MV-4-11 (cell line): Measurements from ENCODE around the gene EIF3K.

Source experiments
- DNase-seq: peaks from one replicate; lab custom pipeline; 2025; lab: John Stamatoyannopoulos, UW

EIF3K gene

DNA sequence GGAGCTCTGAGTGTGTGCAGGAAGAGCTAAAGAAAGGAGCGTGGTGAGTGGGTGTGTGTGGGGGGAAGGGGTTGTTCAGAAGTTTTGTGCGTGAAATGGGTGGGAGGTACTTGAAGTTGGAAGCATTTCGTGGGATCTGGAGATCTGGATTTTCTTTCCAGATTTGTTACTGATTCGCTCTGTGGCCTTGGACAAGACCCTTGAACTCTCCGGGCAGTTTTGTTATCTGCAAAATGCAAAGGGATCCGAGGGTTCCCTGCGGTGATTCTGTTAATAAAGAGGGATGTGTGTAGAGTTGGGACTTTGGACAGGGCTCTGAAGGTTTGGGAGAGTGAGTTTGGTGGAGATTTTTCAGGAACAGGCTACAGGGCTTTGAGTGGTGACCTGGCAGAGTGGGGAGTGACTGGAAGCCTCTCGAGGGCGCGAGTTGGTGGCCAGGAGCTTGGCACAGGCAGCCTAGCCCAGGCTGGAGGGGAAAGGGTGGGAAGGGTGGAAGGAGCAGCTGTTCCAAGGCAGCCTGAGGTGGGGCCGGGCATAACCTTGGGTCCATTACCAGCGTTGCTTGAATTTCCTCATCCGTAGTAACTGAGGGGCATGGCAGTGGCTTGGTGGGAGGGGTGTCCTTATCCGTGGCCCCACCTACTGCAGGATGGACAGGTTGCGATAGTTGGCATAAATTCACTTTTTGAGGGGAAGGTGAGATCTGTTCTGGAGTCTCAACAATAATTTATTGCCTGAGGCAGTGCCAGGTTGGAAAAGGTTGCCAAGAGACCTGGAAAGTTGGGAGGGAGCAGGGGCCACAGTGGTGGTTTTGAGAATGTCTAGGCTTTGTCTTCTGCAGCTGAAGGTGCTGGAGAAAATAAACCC, 30.6 kb downstream of the EIF3K start:
- no peak for DNase-seq

DNA sequence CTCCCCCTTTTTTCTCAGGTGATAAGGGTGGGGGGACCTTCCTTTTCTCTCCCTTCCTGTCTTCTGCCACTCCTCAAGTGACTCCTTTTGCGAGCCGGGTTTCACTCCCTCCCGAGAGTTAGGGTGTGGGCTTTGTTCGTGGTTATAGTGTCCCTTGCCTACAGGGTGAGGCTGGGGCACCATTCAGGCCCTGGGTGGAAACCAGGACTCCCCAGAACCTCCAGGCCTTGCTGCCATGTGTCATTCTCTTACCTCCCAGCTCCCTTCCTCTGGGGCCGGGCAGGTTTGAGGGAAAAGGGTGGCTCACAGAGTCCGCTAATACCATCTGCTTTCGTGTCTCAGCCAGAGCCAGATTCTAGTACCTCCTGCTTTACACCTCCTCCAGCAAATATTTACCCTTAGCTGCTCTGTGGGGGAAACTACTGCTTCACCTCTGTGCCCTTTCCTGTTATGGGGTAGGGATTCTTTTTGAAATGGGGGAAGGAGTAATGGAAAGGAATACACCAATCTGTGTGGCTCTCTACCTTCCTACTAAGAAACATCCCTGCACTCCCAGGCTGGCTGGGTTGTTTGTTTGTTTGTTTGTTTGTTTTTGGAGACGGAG, 31.3 kb downstream of the EIF3K start:
- DNase-seq: no peak

DNA sequence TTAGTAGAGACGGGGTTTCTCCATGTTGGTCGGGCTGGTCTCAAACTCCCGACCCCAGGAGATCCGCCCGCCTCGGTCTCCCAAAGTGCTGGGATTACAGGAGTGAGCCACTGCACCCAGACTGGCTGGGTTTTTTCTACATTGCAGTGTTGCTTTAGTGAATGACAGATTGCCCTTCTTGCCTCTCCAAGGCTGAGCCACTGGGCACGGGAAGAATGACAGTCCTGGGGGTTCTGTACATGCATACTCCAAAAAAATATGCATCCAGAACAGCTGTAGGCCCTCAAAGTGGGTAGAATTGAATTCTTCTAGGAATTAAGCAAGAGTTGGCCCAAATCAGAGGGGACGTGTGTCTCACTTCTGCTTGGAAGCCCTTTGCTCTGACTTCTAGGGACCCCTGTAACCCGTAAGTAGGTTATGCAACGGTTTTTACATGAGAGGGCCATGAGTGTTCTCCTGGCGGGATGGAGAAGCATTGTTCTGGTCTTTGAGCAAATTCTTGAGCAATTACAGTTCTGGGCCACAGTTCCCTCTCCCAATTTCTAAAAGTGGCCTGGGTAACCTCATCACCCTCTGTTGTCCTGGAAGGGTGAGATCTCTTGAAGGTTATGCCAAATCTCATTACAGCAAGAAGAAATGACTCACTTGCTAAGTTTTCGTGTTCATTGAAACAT, 32.1 kb downstream of the EIF3K start:
- DNase-seq: peak; percentile 99

DNA sequence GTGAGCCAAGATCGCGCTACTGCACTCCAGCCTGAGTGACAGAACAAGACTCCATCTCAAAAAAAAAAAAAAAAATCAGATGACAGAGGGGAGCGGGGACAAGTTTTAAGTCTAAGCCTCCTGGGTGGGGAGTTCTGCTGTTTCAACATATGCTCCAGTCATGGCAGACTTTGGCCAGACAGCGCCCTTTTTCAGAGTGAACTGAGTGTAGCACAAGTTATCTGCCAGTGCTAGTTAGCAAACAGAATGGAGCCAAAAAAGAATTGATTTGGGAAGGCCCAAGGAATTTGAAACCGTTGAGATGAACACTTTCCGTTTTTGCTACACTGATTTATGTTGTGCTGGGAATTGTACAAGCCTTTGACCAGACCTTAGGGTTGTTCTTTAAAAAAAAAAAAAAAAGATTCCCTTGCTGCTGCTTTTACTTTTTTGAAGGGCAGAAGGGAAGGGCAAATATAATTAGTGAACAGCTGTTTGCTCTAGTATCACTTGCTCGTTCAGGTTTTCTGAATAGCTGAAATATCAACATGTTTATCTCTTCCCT, 34.1 kb downstream of the EIF3K start:
- DNase-seq: peak; percentile 60

- DNase-seq: no peak
Observed at GRCh38 chr19:38654628-38655055, 35.7 kb downstream of the EIF3K start.

GRCh38 chr19:38655148-38655824, 36.3 kb downstream of the EIF3K start:
- DNase-seq: peak; percentile 78

GRCh38 chr19:38656171-38656981, 37.4 kb downstream of the EIF3K start:
- peak; percentile 72 for DNase-seq

DNA sequence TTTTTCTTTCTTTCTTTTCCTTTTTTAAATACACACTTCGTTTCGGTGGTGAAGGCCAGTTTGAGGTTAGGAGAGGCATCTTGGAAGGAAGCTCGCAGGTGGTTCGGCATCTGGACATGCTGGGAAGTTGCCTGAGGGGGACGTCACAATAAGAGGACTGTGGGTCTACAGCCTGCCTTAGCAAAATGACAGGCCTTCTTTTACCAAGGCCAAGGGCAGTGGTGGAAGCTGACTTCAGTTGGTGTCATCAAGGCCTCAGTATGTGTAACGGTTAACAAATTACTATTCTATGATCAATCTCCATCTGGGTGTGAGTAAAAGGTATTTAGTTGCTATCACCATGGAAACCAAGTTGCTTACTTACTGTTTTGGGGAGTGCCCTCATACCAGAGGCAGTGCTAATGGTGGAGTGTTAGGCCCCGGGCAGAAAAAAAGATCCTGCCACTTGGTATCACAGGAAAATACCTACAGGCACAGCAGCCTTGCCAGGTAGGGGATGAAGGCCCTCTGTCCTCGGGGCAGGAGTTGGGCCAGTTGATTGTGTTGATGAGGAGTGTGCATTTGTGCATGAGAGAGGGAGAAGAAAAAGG, 38.7 kb downstream of the EIF3K start:
- DNase-seq: no peak

DNA sequence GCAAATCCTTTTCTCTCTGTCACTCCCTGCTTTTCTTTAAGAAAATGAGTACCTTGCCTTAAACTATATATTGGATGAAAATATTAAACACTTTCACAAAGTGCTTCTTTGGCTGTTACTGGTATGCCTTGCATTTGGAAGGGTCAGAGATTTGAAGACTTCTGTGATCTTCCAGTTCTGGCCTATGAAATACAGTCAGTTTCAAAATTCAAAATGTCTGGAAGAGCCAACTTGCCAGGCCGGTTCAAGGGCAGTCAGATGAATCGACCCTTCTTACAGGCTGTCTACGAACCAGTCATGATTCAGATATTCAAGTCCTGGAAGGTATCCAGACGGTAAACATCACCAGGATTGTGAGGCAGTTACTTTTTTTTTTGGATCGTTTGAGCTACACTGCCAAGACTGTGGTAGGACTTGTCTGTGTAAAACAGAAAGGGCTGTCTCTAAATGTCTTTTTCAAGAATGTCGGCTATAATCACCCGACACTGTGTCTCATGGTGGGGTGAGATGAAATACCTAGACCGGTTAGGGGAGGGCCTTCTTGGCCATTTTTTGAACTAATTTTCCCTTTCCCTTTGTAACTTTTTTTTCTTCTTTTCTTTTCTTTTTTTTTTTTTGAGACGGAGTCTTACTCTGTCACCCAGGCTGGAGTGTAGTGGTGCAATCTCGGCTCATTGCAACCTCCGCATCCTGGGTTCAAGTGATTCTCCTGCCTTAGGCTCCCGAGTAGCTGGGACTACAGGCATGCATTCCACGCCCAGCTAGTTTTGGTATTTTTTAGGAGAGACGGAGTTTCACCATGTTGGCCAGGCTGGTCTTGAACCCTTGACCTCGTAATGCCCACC, 39.7 kb downstream of the EIF3K start:
- no peak for DNase-seq

DNA sequence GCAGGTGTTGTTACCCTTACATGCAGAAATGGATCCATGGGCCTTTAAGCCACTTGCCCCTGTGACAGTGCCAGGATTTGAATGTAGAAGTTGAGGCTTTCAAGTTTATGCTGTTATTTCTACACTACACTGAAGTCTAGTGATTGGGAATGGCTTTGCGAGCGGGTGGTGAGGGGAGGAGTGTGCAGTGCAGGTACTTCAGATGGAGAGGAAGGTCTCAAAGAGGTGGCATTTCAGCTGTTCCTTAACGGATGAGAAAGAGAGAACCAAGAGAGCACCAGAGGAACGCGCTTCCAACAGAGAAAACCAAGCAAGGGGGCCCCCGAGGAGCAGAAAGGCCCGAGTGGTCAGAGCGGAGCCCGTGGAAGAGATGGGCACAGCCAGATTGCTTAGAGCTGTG, 41.7 kb downstream of the EIF3K start:
- DNase-seq: no peak

GRCh38 chr19:38661136-38661535, 42.1 kb downstream of the EIF3K start:
- DNase-seq: no peak

DNA sequence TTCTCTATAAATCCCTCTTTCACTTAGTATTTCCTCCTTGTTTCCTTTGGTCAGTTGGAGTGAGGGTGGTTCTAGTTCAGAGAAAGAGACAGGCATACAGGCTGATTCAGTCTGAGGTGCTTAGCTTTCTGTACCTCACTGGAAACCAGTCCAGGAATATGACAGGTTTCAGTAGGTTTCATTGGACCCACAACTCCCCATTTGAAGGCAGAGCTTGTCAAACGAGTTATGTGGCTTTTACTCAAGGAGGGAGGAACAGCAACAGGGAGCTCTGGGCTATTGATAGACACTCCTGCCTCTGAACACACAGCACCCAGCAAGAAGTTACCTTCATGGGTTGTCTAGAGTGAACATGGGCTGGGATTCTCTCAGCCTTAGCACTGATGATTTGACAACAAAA, 43.0 kb downstream of the EIF3K start:
- no peak for DNase-seq

- no peak for DNase-seq
Observed at GRCh38 chr19:38662537-38663155, 43.7 kb downstream of the EIF3K start.

GRCh38 chr19:38663156-38663651, 44.2 kb downstream of the EIF3K start:
- no peak for DNase-seq

DNA sequence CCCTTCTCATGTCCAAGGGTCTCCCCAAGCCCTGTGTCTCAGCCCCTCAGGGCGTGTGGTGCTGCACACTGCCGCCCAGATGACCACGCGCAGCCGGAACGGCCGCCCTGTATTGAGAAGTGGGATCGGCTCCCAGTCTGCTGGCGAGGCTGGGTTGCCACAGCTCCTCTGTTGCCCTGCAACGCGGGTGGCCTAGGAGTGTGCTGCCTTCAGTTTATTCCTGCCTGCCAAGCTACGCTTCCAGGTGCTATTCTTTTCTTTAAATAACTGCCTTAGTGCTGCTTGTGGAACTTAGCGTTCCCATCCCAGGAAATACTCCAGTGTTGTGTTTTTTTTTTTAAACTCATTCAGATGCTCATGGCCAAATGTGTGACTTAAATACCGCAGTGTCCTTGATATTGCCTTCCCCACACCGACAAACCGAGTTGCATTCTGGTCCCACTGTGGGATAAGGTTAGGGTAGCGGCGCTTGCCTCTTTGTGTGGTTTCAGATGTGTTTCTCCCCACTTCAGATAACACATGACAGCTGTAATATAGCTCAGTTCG, 45.0 kb downstream of the EIF3K start:
- no peak for DNase-seq

GRCh38 chr19:38664503-38665211, 45.7 kb downstream of the EIF3K start:
- DNase-seq: peak; percentile 93

DNA sequence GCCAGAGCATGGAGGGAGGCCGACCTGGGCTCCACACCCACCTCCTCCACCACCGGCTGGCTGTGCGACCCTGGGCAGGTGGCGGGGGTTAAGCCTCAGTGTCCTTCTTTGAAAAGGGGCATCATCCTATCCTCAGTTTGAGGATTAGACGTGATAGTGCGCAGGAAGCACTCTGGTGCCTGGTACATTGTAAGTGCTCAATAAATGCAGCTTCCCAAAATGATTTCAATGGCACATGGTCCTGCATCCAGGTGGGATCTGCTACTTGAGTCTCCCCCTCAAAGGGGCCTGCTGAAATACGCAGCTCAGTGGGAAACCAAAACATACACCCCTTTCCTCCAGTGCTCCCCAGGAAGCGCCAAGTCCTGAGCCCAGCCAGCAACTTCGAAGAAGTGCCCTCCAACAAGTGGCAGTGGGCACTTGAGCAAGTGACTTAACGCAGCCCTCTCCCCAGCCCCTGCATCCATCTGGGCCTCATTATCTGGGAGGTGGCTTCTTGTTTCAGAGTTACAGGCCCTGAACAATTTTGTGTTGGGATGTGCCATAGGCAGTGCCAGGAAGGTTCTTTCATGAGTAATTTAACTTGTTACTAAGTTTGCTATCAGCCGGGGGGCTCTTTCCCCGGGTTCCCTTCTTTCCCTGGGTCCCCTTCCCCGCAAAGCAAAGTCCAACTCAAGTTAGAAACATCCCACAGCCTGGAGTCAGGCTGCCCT, 46.4 kb downstream of the EIF3K start:
- DNase-seq: no peak
